Measurements from ENCODE around the gene C19orf25. TPM values are rescaled to one million over a fixed set of nuclear protein-coding genes. Genes with fewer than 3 reads are reported as not detected.

Gene C19orf25
- total RNA-seq, 2 experiments from 2014 or later: 17.5 to 20.8 TPM

DNA sequence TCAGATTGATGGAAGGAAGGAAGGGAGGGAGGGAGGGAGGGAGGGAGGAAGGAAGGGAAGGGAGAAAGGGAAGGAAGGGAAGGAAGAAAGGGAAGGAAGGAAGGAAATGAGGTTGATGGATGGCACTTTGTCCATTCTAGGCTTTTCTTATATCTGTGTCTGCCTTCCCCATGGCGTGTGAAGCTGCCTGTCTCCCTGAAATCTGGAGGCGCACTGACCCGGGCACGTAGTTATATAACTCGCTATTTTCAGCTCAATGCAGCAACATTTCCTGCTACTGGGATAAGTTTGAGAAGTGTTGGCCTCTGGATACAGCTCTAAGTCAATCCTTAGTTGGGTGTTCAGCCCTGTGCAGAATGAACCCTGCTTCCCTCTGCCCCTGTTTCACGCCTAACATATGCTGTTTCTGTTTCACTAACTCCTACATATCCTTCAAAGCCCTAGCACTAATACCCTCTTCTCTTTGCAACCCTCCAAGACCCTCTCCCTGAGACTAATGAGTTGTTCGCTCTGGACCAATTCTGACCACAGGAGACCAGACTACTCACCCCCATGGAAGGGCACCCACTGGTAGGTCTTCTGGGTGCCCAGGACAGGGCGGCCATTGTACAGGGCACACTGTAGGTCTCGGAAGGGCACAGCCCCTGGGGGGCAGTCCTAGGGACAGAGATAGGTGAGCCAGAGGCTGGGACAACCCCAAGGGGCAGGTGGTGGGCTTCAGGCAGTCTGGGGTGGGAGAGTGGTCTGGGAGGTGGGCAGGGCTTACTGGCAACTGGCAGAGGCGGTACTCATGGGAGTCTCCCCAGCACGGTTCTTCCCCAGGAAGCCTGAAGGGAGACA, 30.8 kb upstream of the C19orf25 start:
- no peak overlapping the region for H3K27ac Mint-ChIP-seq
- CTCF ChIA-PET: no interaction called here
- intact Hi-C loops (cut with micrococcal nuclease): loop anchor here (5.0 kb wide), 1 partner anchor 233 kb away; the partner anchor contains the start of gene FAM174C
- H3K4me3 Mint-ChIP-seq: no peak overlapping the region
- no peaks in the 10 kb centered on the region for H3K36me3 Mint-ChIP-seq (ENCODE audit: low read depth)
- H3K27me3 Mint-ChIP-seq (ENCODE audit: low read depth): peaks cover 6% of the 10 kb centered on the region
- DNase-seq: no peak
- H3K9me3 Mint-ChIP-seq: no peaks in the 10 kb centered on the region
- peaks cover 17% of the 10 kb centered on the region for H3K4me1 Mint-ChIP-seq (ENCODE audit: low read depth)

- Mint-ChIP-seq H3K27ac (no peak overlapping the region), H3K36me3 (ENCODE audit: low read depth) (no peaks in the 10 kb centered on the region), H3K9me3 (no peaks in the 10 kb centered on the region), H3K4me3 (no peak overlapping the region), H3K27me3 (ENCODE audit: low read depth) (peaks cover 12% of the 10 kb centered on the region), H3K4me1 (ENCODE audit: low read depth) (peaks cover 19% of the 10 kb centered on the region)
- CTCF ChIA-PET: no interaction called here
- no peak for DNase-seq
- intact Hi-C loops (cut with micrococcal nuclease): no loop called here
Observed at GRCh38 chr19:1508507-1508856, 29.5 kb upstream of the C19orf25 start.

DNA sequence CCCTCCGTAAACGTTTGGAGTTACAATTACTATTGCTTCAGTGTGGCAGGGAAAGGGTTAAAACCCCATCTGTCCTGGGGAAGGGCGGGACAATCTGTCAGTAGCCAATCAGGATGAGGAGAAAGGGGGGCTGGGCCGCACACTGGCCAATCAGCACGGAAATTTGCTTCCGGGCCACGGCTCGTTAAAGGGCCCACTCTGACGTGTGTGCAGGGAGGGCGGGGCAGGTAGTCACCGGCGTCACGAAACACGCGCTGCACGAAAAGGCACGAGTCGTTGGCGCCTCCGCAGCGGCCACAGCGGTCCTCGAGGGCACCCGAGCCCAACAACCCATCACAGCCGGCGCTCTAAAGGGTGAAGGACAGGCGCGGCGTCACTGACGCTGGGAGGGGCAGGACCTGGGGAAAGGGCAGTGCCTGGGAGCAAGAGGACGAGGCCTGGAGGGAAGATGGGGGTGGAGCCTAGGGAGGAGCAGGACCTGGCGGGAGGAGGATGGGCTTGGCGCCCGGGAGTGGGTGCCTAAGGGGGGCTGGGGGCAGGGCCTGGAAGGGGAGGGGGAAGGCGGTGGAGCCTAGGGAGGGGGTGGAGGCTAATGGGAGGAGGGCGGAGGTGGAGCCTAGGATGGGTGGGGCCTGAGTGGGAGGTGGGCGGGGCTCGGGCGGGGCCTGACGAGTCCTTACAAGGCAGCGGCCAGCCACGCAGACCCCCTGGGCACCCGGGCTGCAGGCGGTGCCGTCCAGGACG, 28.9 kb upstream of the C19orf25 start:
- CTCF ChIA-PET: no interaction called here
- peak overlapping the region; percentile 77 for H3K4me3 Mint-ChIP-seq
- intact Hi-C loops (cut with micrococcal nuclease): loop anchor here (1.0 kb wide), 1 partner anchor 18 kb away; the partner anchor contains the start of gene PCSK4
- peak overlapping the region; percentile 20 for H3K27ac Mint-ChIP-seq
- H3K4me1 Mint-ChIP-seq (ENCODE audit: low read depth): peaks cover 21% of the 10 kb centered on the region
- DNase-seq: peak; percentile 89
- peaks cover 15% of the 10 kb centered on the region for H3K27me3 Mint-ChIP-seq (ENCODE audit: low read depth)
- no peaks in the 10 kb centered on the region for H3K36me3 Mint-ChIP-seq (ENCODE audit: low read depth)
- H3K9me3 Mint-ChIP-seq: no peaks in the 10 kb centered on the region

DNA sequence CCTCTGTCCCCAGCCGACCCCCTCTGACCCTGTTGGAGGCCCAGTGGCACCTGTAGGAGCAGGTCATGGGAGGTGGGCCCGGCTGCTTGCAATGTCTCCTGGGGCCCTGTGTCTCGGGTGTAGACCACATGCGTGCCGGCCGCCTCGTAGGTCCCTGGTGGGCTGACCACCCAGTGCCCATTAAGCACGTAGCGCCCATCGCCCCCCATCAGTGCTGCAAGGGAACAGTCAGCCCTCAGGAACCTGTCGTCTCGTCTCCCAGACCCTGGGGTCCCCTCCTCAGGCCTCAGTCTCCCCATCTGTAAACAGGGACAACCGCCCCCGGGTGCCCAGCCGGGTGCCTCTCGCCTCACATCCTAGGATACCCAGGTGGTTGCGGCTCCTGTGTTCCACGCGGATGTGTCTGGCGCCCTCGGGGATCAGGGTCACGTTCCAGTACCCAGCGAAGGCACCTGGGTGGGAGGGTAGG, 28.2 kb upstream of the C19orf25 start:
- CTCF ChIA-PET: no interaction called here
- Mint-ChIP-seq H3K4me3 (no peak overlapping the region), H3K27ac (no peak overlapping the region), H3K36me3 (ENCODE audit: low read depth) (no peaks in the 10 kb centered on the region), H3K4me1 (ENCODE audit: low read depth) (peaks cover 19% of the 10 kb centered on the region), H3K27me3 (ENCODE audit: low read depth) (peaks cover 20% of the 10 kb centered on the region), H3K9me3 (no peaks in the 10 kb centered on the region)
- intact Hi-C loops (cut with micrococcal nuclease): loop anchor here (1.0 kb wide), 1 partner anchor 17 kb away; the partner anchor contains the start of gene PCSK4
- no peak for DNase-seq

DNA sequence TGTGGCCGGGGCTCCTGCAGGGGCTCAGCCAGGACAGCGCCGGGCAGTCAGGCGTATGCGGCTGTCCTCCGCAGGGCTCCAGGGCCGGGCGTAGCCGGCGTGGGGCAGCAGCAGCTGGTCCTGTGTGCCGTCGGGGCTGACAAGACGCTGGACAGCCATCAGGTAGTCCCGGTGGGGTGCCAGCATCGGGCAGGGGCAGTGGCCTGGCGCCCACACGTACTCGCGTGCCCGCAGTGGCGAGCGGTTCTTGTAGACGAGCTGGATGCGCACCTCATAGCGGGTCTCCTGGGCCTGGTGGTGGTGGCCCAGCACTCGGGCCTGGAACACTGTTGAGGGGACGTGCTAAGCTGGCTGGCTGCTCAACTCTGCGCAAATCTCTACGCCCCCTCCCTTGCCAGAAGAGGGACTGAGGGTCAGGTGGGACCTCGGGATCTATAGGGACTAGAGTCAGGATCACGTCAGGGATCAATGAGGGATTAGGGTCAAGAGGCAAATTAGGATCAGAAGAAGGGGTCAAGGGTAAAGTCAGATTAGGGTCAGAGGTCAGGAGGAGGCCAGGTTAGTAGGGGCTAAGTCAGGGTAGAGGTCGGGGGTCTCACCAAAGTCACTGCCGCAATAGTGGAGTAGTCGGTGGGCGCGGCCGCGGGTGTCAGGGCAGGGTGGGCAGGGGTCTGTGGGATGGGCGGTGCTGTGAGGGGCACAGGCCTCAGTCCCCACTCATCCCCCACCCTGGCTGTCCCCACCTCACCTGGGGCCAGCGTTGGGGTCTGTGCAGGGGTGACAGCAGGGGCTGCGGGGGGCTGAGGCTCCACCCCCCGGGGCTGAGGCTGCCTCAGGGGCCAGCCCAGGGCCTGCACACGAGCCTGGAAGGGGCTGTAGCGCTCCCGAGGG, 27.2 kb upstream of the C19orf25 start:
- intact Hi-C loops (cut with micrococcal nuclease): no loop called here
- DNase-seq: no peak
- H3K4me3 Mint-ChIP-seq: no peak overlapping the region
- CTCF ChIA-PET: interaction anchor here (1.0 kb wide), 1 partner anchor 24 kb away, joined by 3 read pairs; no protein-coding TSS in a partner anchor
- no peaks in the 10 kb centered on the region for H3K9me3 Mint-ChIP-seq
- no peak overlapping the region for H3K27ac Mint-ChIP-seq
- no peaks in the 10 kb centered on the region for H3K36me3 Mint-ChIP-seq (ENCODE audit: low read depth)
- peaks cover 18% of the 10 kb centered on the region for H3K4me1 Mint-ChIP-seq (ENCODE audit: low read depth)
- peaks cover 19% of the 10 kb centered on the region for H3K27me3 Mint-ChIP-seq (ENCODE audit: low read depth)

DNA sequence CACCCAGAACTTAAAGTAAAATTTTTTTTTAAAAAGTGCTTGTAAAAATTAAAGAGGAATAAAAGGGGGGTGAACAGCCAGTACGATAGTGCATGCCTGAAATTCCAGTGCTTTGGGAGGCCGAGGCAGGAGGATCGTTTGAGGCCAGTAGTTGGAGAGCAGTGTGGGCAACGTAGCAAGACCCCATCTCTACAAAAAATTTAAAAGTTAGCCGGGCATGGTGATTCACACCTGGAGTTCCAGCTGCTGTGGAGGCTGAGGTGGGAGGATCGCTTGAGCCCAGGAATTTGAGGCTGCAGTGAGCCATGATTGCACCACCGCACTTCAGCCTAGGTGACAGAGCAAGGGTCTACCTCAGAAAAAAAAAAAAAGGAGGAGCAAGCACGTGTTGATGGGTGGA, 26.0 kb upstream of the C19orf25 start:
- Mint-ChIP-seq H3K27ac (no peak overlapping the region), H3K27me3 (ENCODE audit: low read depth) (peaks cover 16% of the 10 kb centered on the region), H3K36me3 (ENCODE audit: low read depth) (no peaks in the 10 kb centered on the region), H3K4me3 (no peak overlapping the region), H3K4me1 (ENCODE audit: low read depth) (peaks cover 17% of the 10 kb centered on the region), H3K9me3 (no peaks in the 10 kb centered on the region)
- intact Hi-C loops (cut with micrococcal nuclease): no loop called here
- no peak for DNase-seq
- CTCF ChIA-PET: interaction anchor here (0.6 to 2.7 kb wide), 2 partner anchors 12 to 215 kb away, joined by 3 to 7 read pairs; no protein-coding TSS in a partner anchor

- no peaks in the 10 kb centered on the region for H3K9me3 Mint-ChIP-seq
- peaks cover 13% of the 10 kb centered on the region for H3K27me3 Mint-ChIP-seq (ENCODE audit: low read depth)
- H3K4me3 Mint-ChIP-seq: no peak overlapping the region
- H3K27ac Mint-ChIP-seq: no peak overlapping the region
- H3K4me1 Mint-ChIP-seq (ENCODE audit: low read depth): peaks cover 13% of the 10 kb centered on the region
- CTCF ChIA-PET: interaction anchor here (0.5 to 2.7 kb wide), 4 partner anchors 11 to 606 kb away, joined by 3 to 7 read pairs (median 3); no protein-coding TSS in a partner anchor
- DNase-seq: no peak
- no peaks in the 10 kb centered on the region for H3K36me3 Mint-ChIP-seq (ENCODE audit: low read depth)
- intact Hi-C loops (cut with micrococcal nuclease): no loop called here
Observed at GRCh38 chr19:1503925-1504773, 25.1 kb upstream of the C19orf25 start.

GRCh38 chr19:1503089-1503924, 24.3 kb upstream of the C19orf25 start:
- peak; percentile 72 for DNase-seq
- H3K4me1 Mint-ChIP-seq (ENCODE audit: low read depth): peaks cover 11% of the 10 kb centered on the region
- peaks cover 13% of the 10 kb centered on the region for H3K27me3 Mint-ChIP-seq (ENCODE audit: low read depth)
- intact Hi-C loops (cut with micrococcal nuclease): no loop called here
- H3K4me3 Mint-ChIP-seq: no peak overlapping the region
- H3K27ac Mint-ChIP-seq: no peak overlapping the region
- CTCF ChIA-PET: interaction anchor here (0.5 to 2.7 kb wide), 3 partner anchors 10 to 605 kb away, joined by 3 to 7 read pairs (median 3); no protein-coding TSS in a partner anchor
- H3K9me3 Mint-ChIP-seq: no peaks in the 10 kb centered on the region
- H3K36me3 Mint-ChIP-seq (ENCODE audit: low read depth): no peaks in the 10 kb centered on the region

DNA sequence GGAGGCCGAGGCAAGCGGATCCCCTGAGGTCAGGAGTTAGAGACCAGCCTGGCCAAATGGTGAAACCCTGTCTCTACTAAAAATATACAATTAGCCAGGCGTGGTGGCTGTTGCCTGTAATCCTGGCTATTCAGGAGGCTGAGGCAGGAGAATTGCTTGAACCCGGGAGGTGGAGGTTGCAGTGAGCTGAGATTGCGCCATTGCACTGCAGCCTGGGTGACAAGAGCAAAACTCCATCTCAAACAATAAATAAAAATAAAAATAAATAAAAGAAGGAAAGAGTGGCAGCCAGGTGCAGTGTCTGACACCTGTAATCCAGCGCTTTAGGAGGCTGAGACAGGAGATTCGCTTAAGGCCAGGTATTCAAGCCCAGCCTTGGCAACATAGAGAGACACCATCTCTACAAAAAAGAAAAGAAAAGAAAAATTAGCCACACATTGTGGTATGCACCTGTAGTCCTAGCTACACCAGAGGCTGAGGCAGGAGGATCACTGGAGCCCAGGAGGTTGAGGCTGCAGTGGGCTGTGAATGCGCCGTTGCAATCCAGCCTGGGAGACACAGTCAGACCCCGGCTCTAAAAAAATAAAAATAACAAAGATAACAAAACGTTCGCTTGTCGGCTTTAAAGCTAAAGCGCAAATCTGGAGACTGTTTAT, 23.5 kb upstream of the C19orf25 start:
- Mint-ChIP-seq H3K36me3 (ENCODE audit: low read depth) (no peaks in the 10 kb centered on the region), H3K9me3 (no peaks in the 10 kb centered on the region), H3K27ac (no peak overlapping the region), H3K27me3 (ENCODE audit: low read depth) (peaks cover 13% of the 10 kb centered on the region), H3K4me3 (no peak overlapping the region), H3K4me1 (ENCODE audit: low read depth) (peaks cover 7% of the 10 kb centered on the region)
- CTCF ChIA-PET: interaction anchor here (1.1 to 2.7 kb wide), 3 partner anchors 10 to 57 kb away, joined by 3 to 7 read pairs (median 3); no protein-coding TSS in a partner anchor
- intact Hi-C loops (cut with micrococcal nuclease): no loop called here
- no peak for DNase-seq

- no peak for DNase-seq
- intact Hi-C loops (cut with micrococcal nuclease): no loop called here
Observed at GRCh38 chr19:1501200-1501595, 22.2 kb upstream of the C19orf25 start.

More at GRCh38 chr19:1501200-1501595, 22.2 kb upstream of the C19orf25 start:
- H3K36me3 Mint-ChIP-seq (ENCODE audit: low read depth): no peaks in the 10 kb centered on the region
- peaks cover 13% of the 10 kb centered on the region for H3K27me3 Mint-ChIP-seq (ENCODE audit: low read depth)
- H3K27ac Mint-ChIP-seq: no peak overlapping the region
- peaks cover 6% of the 10 kb centered on the region for H3K4me1 Mint-ChIP-seq (ENCODE audit: low read depth)
- no peaks in the 10 kb centered on the region for H3K9me3 Mint-ChIP-seq
- no peak overlapping the region for H3K4me3 Mint-ChIP-seq
- CTCF ChIA-PET: interaction anchor here (1.0 to 1.1 kb wide), 2 partner anchors 11 to 56 kb away, joined by 3 read pairs; partner anchors contain the start of gene PCSK4

Measured in activated naive CD4-positive, alpha-beta T cell treated with anti-CD3 and anti-CD28 coated beads for 36 hours (primary cell).